ENCODE results near the gene MBLAC1.
"Not testable (repeated sequence)": the region's sequence is repeated elsewhere in the genome, so short reads cannot be mapped to it uniquely, and the experiment has no call there.

MBLAC1 gene

GRCh38 chr7:100124301-100125230, 2.2 kb upstream of the MBLAC1 start:
- FAIRE-seq: no peak

DNA sequence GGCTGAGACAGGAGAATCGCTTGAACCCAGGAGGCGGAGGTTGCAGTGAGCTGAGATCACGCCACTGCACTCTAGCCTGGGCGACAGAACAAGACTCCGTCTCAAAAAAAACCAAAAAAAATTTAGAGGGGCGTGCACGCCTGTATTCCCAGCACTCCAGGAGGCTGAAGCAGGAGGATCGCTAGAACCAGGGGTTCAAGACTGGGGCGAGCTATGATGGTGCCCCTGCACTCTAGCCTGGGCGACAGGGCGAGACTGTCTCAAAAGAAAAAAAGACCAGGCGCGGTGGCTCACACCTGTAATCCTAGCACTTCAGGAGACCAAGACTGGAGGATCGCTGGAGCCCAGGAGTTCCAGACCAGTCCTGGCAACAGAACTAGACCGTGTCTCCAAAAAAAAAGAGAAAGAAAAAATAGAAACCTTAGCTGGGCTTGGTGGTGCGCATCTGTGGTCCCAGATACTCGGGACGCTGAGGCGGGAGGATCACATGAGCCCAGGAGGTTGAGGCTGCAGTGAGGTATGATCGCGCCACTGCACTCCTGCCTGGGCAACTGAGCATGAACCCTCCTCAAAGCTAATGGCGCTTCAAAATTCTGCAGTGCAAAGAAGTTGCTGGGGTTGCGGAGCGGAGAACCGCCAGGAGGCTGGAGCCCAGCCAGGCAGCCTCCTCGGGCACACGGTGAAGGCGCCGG, 382 bp upstream of the MBLAC1 start:
- FAIRE-seq: no peak

DNA sequence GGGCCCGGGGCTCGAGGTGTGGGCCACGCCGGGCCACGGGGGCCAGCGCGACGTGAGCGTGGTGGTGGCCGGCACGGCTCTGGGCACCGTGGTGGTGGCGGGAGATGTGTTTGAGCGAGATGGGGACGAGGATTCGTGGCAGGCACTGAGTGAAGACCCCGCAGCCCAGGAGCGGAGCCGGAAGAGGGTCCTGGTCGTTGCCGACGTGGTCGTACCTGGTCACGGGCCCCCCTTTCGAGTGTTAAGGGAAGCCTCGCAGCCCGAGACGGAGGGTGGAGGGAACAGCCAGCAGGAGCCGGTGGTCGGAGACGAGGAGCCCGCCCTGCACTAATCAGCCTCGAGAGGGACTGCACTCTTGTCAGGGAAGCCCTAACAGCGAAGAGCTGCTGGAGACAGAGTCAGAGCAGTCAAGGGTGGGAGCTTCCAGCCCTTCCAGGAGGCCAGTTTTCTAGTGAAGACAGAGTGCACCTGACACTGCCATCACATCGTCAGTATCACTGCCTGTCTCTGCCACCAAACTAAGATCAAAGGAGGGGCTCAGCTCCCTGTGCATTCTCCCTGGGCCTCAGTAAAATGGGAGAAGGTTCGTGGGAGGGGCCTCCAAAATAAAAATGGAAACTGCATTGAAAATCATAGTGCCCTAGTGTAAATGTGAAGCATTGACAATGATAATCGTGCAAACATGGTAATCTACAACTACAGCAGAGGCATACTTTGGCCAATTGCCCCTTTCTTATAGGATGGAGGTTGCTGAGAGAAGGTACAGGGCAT, 1.3 kb downstream of the MBLAC1 start:
- FAIRE-seq: no peak

- no peak for FAIRE-seq
Measured at GRCh38 chr7:100128637-100128963, 1.8 kb downstream of the MBLAC1 start.

DNA sequence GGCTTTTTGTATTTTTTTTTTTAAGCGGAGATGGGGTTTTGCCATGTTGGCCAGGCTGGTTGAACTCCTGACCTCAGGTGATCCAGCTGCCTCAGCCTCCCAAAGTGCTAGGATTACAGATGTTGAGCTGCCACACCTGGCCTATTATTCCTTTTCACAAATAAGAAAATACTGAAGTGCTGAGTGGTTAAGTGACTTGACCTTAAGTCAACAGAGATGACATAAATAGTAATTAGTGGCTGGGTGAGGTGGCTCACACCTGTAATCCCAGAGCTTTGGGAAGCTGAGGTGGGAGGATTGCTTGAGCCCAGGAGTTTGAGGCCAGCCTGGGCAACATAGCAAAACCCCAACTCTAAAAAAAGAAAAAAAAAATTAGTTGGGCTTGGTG, 3.4 kb downstream of the MBLAC1 start:
- FAIRE-seq: not testable (repeated sequence)

GRCh38 chr7:100130608-100131453, 4.1 kb downstream of the MBLAC1 start:
- peak; percentile 52 for FAIRE-seq

DNA sequence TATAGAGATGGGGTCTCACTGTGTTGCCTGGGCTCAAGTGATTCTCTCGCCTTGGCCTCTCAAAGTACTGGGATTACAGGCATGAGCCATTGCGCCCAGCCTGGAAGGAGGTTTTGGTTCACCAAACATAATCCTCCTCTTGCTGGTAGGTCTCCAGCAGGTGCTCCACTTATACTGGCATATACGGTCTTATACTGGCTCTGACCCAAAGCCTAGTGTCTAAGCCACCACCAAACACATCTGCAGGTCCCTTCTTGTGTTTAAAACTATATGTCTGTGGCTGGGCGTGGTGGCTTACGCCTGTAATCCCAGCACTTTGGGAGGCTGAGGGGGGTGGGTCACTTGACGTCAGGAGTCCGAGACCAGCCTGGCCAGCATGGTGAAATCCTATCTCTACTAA, 5.4 kb downstream of the MBLAC1 start:
- no peak for FAIRE-seq

- FAIRE-seq: peak; percentile 62
Measured at GRCh38 chr7:100132697-100133151, 6.0 kb downstream of the MBLAC1 start.

GRCh38 chr7:100137851-100138760, 11.3 kb downstream of the MBLAC1 start:
- FAIRE-seq: no peak

DNA sequence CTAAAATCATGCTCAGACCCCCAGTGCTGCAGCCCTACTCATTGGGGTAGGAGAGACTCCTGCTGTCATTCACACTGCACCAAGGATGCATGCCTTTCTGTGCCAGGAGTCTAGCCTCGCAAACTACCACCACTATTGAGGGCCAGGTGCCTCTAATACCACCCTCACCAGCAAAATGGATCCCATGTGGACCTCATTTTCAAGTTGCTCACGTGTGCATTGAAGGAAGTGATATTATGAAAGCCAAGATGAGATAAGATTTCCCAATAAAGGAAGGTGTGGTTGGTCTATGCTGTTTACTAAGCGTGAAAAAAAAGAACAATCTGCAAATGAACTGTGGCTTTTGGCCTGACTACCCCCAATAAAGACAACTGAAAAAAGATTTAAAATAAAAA, 14.8 kb downstream of the MBLAC1 start:
- no peak for FAIRE-seq

DNA sequence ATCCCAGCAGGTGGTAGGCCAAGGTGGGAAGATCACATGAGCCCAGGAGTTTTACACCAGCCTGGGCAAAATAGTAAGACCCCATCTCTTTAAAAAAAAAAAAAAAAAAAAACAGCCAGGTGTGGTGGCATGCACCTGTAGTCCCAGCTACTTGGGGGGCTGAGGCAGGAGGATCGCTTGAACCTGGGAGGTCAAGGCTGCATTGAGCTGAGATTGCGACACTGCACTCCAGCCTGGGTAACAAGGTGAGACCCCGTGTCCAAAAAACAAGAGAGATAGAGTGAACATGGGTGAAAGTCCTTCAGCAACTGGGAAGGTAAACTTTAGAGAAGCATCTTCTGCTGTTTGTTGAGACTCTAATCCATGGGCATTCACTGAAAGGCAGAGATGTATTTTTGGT, 15.7 kb downstream of the MBLAC1 start:
- FAIRE-seq: no peak

DNA sequence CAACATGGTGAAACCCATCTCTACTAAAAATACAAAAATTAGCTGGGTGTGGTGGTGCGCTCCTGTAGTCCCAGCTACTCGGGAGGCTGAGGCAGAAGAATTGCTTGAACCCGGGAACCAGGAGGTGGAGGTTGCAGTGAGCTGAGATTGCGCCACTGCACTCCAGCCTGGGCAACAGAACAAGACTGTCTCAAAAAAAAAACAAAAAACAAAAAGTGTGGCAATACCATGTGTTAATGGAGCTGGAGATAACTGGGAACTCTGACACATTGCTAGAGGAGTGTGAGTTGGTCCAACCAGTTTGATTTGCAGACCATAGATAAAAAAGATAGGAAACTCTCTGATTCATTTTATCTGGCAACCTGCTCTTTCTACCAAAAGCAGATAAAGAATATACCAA, 19.6 kb downstream of the MBLAC1 start:
- not testable (repeated sequence) for FAIRE-seq

GRCh38 chr7:100147278-100147677, 20.5 kb downstream of the MBLAC1 start:
- FAIRE-seq: no peak

DNA sequence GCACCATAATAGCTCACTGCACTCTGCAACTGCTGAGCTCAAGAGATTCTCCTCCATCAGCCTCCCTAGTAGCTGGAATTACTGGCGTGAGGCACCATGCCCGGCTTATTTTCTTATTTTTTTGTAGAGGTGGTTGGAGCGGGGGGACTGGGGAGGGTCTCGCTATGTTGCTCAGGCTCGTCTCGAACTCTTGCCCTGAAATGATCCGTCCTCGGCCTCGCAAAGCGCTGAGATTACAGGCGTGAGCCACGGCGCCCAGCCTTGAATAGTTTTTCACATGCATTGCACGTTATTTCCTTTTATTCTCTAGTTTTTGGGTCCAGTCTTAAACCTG, 21.4 kb downstream of the MBLAC1 start:
- no peak for FAIRE-seq

DNA sequence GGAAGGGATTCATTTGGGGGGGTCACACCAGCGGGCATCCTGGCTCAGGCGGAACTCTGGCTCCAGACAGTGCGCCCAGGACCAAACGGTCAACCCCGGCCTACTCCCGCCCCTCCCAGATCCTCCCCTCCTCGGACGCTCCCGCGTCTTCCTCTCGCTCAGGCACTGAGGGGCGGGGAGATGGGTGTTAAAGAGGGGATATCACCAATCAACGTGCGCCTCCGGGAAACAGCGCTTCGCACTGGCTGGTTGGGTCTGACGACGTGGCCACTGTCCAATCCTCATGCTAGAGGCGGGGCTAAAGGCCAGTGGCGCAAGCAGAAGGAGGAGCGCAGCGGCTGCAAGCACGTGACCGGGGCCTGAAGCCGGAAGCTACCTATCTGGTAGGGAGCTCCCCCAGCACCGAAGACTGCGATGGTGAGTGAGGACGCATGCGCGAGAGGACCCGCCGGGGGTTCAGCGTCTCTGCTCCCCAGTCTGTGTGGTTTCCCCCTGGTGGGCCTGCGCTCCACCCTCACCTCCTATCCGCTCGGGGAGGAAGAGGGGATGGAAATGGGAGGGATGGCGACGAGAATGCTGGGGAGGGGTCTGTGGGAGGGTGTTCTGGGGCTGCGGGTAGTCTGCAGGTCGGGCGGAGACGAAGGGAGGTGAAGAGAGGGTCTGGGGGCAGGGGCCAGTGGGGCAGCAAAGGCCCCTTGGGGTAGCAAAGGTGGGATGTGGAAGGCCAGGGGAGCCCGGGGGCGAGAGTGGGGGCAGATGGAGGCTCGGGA, 22.0 kb downstream of the MBLAC1 start, which contains the start of gene LAMTOR4:
LAMTOR4 (plus strand) TSS at position 360 of the 770 bp plus-strand sequence; CDS start at position 415, 55 bp downstream.
- FAIRE-seq: peak; percentile 98

GRCh38 chr7:100152404-100152803, 25.6 kb downstream of the MBLAC1 start:
- FAIRE-seq: no peak

DNA sequence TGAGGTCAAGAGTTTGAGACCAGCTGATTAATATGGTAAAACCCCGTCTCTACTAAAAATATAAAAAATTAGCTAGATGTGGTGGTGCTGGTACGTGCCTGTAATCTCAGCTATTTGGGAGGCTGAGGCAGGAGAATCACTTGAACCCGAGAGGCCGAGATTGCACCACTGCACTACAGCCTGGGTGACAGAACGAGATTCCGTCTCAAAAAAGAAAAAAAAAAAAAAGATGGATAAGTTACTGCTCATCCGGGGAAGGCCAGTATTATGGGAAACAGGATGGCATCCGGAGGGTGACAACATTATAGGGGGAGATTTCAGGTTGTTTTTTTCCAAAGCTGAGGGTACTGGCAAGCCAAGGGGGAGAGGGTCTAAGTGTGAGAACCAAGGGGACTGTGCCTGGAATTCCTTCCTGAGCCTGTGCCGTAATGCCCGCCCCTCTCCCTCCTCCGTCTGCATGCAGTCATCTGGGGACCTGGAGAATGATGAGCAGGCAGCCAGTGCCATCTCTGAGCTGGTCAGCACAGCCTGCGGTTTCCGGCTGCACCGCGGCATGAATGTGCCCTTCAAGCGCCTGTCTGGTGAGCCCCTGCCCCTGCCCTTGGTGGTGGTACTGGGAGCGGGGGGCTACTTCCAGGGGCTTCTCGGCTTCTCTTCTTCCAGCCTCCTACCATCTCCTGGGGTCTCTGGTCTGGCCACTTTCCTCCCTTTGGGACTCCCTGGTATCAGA, 26.3 kb downstream of the MBLAC1 start:
- no peak for FAIRE-seq

GRCh38 chr7:100153708-100154535, 27.2 kb downstream of the MBLAC1 start:
- no peak for FAIRE-seq
